GM12878 (cell line): ENCODE data around the gene CSTF2T. TPM values are rescaled to one million over a fixed set of nuclear protein-coding genes. Genes with fewer than 3 reads are reported as not detected.

Source experiments
- ATAC-seq: fragments of 200-7000 bp; cut with Tn5 transposase; 3 replicates; pipeline ENCODE4 v1.9.1; 2020; ENCODE audit warnings: mild to moderate bottlenecking, moderate library complexity
- BruUV-seq: library from RNA; stranded (reverse); fragments of 400-500 nt; replicated peaks from 2 replicates; lab custom pipeline; 2021; lab: Mats Ljungman, UMichigan
- CTCF ChIA-PET: fragments of 300-600 bp; sonication (Branson Sonifier 250); formaldehyde crosslinking; extraction: SDS; loops from one replicate; lab custom pipeline; 2021; ENCODE audit warnings: inconsistent platforms; lab: Yijun Ruan, JAX
- POLR2A ChIA-PET: fragments of 350-600 bp; formaldehyde crosslinking; extraction: SDS; loops from one replicate; lab custom pipeline; 2021; ENCODE audit warnings: inconsistent platforms; lab: Charles Lee
- RAD21 ChIA-PET: fragments of 300-600 bp; sonication (Branson Sonifier 250); formaldehyde crosslinking; loops from one replicate; lab custom pipeline; 2023; ENCODE audit warnings: antibody characterized with exemption; ENCODE audit not compliant: unreplicated experiment; lab: Charles Lee
- SMC1A ChIA-PET: fragments of 300-600 bp; sonication (Branson Sonifier 250); formaldehyde crosslinking; loops from one replicate; lab custom pipeline; 2023; ENCODE audit not compliant: unreplicated experiment, uncharacterized antibody; lab: Charles Lee
- DNase-seq: peaks from one replicate; pipeline ENCODE4 v3.0.0-alpha.2; 2011; ENCODE audit warnings: low read depth, low spot score
- FAIRE-seq: peaks from 3 replicates; lab custom pipeline; 2011; peaks lifted over from hg19 to GRCh38; lab: Jason Lieb, UNC
- H2AFZ ChIP-seq: 2 replicates; pipeline ENCODE4 v1.6.0; 2011; ENCODE audit warnings: low read depth, low read length, control low read depth; ENCODE audit not compliant: control insufficient read depth
- H3K27ac ChIP-seq: 2 replicates; pipeline ENCODE4 v1.5.1; 2011; ENCODE audit warnings: control low read depth; ENCODE audit not compliant: control insufficient read depth, insufficient read depth
- H3K27me3 ChIP-seq, 2 experiments: replicated peaks in 1 of 2; 2 replicates each; pipeline versions ENCODE4 v1.6.0 to v1.6.1; 2011; ENCODE audit warnings: low read length in 1 of 2; ENCODE audit not compliant: control insufficient read depth in 2 of 2, insufficient read depth in 2 of 2
- H3K36me3 ChIP-seq, 2 experiments: 2 replicates each; pipeline ENCODE4 v1.5.1; 2011; ENCODE audit warnings: low read length in 1 of 2; ENCODE audit not compliant: control insufficient read depth in 2 of 2, insufficient read depth in 2 of 2
- H3K4me1 ChIP-seq: 2 replicates; pipeline ENCODE4 v1.6.1; 2011; ENCODE audit warnings: mild to moderate bottlenecking, low read length, moderate library complexity, mixed read lengths; ENCODE audit not compliant: control insufficient read depth, insufficient read depth
- H3K4me2 ChIP-seq: 2 replicates; pipeline ENCODE4 v1.6.0; 2011; ENCODE audit warnings: control low read depth; ENCODE audit not compliant: control insufficient read depth, insufficient read depth
- H3K4me3 ChIP-seq: fragments of 200-600 bp; sonication (generic); 2 replicates; pipeline ENCODE4 v1.5.1; 2016
- H3K79me2 ChIP-seq: 2 replicates; pipeline ENCODE4 v1.6.0; 2011; ENCODE audit warnings: low read length; ENCODE audit not compliant: control insufficient read depth, insufficient read depth
- H3K9ac ChIP-seq: 2 replicates; pipeline ENCODE4 v1.8.0; 2011; ENCODE audit warnings: low read length, control low read depth, mixed read lengths; ENCODE audit not compliant: control insufficient read depth, insufficient read depth
- H3K9me3 ChIP-seq: replicated peaks from 3 replicates; pipeline ENCODE4 v1.5.1; 2011; ENCODE audit warnings: mild to moderate bottlenecking, low read length; ENCODE audit not compliant: control insufficient read depth, insufficient read depth
- H4K20me1 ChIP-seq: 2 replicates; pipeline ENCODE4 v1.6.0; 2011; ENCODE audit not compliant: control insufficient read depth, insufficient read depth
- BCL11A ChIP-seq: IDR thresholded peaks from 2 replicates; pipeline ENCODE4 v1.6.1; 2011; ENCODE audit warnings: low read depth, low read length
- EP300 ChIP-seq, 2 experiments: fragments of 150-350 bp in 1 of 2; IDR thresholded peaks; 2 replicates each; pipeline ENCODE4 v1.6.1; 2011 to 2012; ENCODE audit warnings: low read depth in 2 of 2, low read length in 2 of 2, borderline replicate concordance in 1 of 2, improper control_type of control experiment in 1 of 2, inconsistent platforms in 1 of 2; ENCODE audit not compliant: control insufficient read depth in 1 of 2
- ETV6 ChIP-seq, 2 experiments: fragments of 450-650 bp in 1 of 2; IDR thresholded peaks in 1 of 2; conservative IDR thresholded peaks in 1 of 2; 2 replicates each; pipeline ENCODE4 v1.6.1; 2014; ENCODE audit warnings: antibody characterized with exemption in 1 of 2, borderline replicate concordance in 1 of 2, low read depth in 1 of 2, mild to moderate bottlenecking in 1 of 2, moderate library complexity in 1 of 2
- JUND ChIP-seq: IDR thresholded peaks from 2 replicates; pipeline ENCODE4 v1.6.1; 2012; ENCODE audit warnings: low read depth, mild to moderate bottlenecking, low read length, improper control_type of control experiment, moderate library complexity
- KLF5 ChIP-seq: fragments of 450-650 bp; IDR thresholded peaks from 2 replicates; pipeline ENCODE4 v1.6.1; 2014; ENCODE audit warnings: mild to moderate bottlenecking; ENCODE audit not compliant: partially characterized antibody
- NFXL1 ChIP-seq: fragments of 450-650 bp; IDR thresholded peaks from 2 replicates; pipeline ENCODE4 v1.6.1; 2017; ENCODE audit warnings: antibody characterized with exemption, mild to moderate bottlenecking, borderline replicate concordance
- POLR2A ChIP-seq: IDR thresholded peaks from 2 replicates; pipeline ENCODE4 v1.6.1; 2011; ENCODE audit warnings: low read depth, mild to moderate bottlenecking, low read length
- RAD51 ChIP-seq: fragments of 450-650 bp; IDR thresholded peaks from 2 replicates; pipeline ENCODE4 v1.6.1; 2016; ENCODE audit warnings: moderate library complexity, mild to moderate bottlenecking, inconsistent platforms
- RBBP5 ChIP-seq: fragments of 200-600 bp; sonication (generic); conservative IDR thresholded peaks from 2 replicates; pipeline ENCODE4 v1.6.1; 2016
- SMC3 ChIP-seq: IDR thresholded peaks from 2 replicates; pipeline ENCODE4 v1.6.1; 2011; ENCODE audit warnings: low read length, improper control_type of control experiment, borderline replicate concordance
- SRF ChIP-seq, 2 experiments: IDR thresholded peaks; 2 replicates each; pipeline ENCODE4 v1.6.1; 2011; ENCODE audit warnings: low read depth in 2 of 2, low read length in 2 of 2, mild to moderate bottlenecking in 1 of 2, moderate library complexity in 1 of 2
- TCF7 ChIP-seq: IDR thresholded peaks from 2 replicates; pipeline ENCODE4 v1.6.1; 2014; ENCODE audit warnings: antibody characterized with exemption, borderline replicate concordance
- ZNF622 ChIP-seq: fragments of 450-650 bp; IDR thresholded peaks from 2 replicates; pipeline ENCODE4 v1.6.1; 2017; ENCODE audit warnings: mild to moderate bottlenecking, inconsistent platforms
- WGBS: methylation state at CpG from one replicate; pipeline ENCODE4 v1.1.6; 2016; ENCODE audit warnings: low lambda C conversion rate; ENCODE audit not compliant: insufficient replicate concordance, insufficient coverage; ENCODE audit errors: missing lambda C conversion rate; 5-methylcytosine and 5-hydroxymethylcytosine counted together
- in situ Hi-C: fragments of 300-500 bp; cut with MboI; formaldehyde crosslinking; loops from 9 replicates; pipeline ENCODE4 v1.14.3; 2018; ENCODE audit warnings: mixed read lengths
- intact Hi-C: fragments of 100-400 bp; cut with micrococcal nuclease; formaldehyde crosslinking; loops from one replicate; pipeline ENCODE4 v1.14.2; 2022; ENCODE audit not compliant: unreplicated experiment
- polyA plus RNA-seq, 11 experiments: library from polyadenylated mRNA; depleted of rRNA in 4 of 11; unstranded in 6 of 11; stranded (reverse) in 5 of 11; fragments of >200 nt; fragmentation: Nextera tagmentation in 4 of 11; fragmentation: Illumina TruSeq in 1 of 11; extraction: Ambion mirVana in 4 of 11; extraction: Trizol in 1 of 11; gene quantifications; 1 replicate in 1 of 11; 2 replicates in 10 of 11; pipeline versions ENCODE4 v1.2.1 to v1.2.3, GENCODE V29; 2011 to 2016; ENCODE audit warnings: inconsistent platforms in 2 of 11, missing spikeins in 2 of 11, low read depth in 1 of 11
- total RNA-seq, 4 experiments: library from RNA; depleted of rRNA in 3 of 4; stranded (reverse); fragments of >200 nt in 3 of 4; fragmentation: Illumina TruSeq in 1 of 4; extraction: Trizol in 1 of 4; gene quantifications; 2 replicates each; pipeline versions ENCODE4 v1.2.1 to v1.2.3, GENCODE V29; 2013 to 2021
- TF ChIP-seq, protein P1 (sequence below): fragments of 450-650 bp; formaldehyde crosslinking; IDR thresholded peaks from 2 replicates; pipeline ENCODE4 v1.5.0; 2022; ENCODE audit warnings: mild to moderate bottlenecking, missing genetic modification characterization

CSTF2T gene
- total and polyA plus RNA-seq, 10 of the 15 experiments (the other 5 are each of a cell fraction or from before 2014, with no cell fraction given), result 6.8 to 23.8 (median 14.3) TPM

GRCh38 chr10:51696251-51696650, 3.1 kb downstream of the CSTF2T start:
- ChIA-PET RAD21 (no interaction called here), CTCF (no interaction called here), SMC1A (interaction anchor here (0.8 kb wide), 1 partner anchor 14 kb away, joined by 4 read pairs; no protein-coding TSS in a partner anchor), POLR2A (no interaction called here)
- Histone ChIP-seq H3K9ac (no peak overlapping the region), H4K20me1 (no peaks in the 10 kb centered on the region), H3K27ac (no peak overlapping the region), H3K4me3 (0 out of 2 replicates have a peak overlapping the region, but pooled peaks have one; percentile 2), H3K9me3 (no peaks in the 10 kb centered on the region), H3K79me2 (peaks cover 21% of the 10 kb centered on the region), H3K27me3 (no peaks in the 10 kb centered on the region), H3K4me1 (peaks cover 6% of the 10 kb centered on the region; the same call in 1 of the 2 replicates), H3K4me2 (no peak overlapping the region), H3K36me3 (no peaks in the 10 kb centered on the region; a peak in 1 of 4 replicates), H2AFZ (no peak overlapping the region)
- in situ Hi-C loops (loop anchor here (10.0 kb wide), 1 partner anchor 1041 kb away; no protein-coding TSS in a partner anchor), intact Hi-C loops (no loop called here)
- TF ChIP-seq NFXL1 (no peak), BCL11A (no peak), RAD51 (no peak), KLF5 (no peak), SRF (IDR thresholded peaks at IDR 0.05; ENCODE audit: low read depth in 2 of 2, low read length in 2 of 2) (no peak), ZNF622 (no peak), ETV6 (conservative IDR thresholded peaks at IDR 0.05 in 1 of 2, IDR thresholded peaks at IDR 0.05 in 1 of 2; ENCODE audit: borderline replicate concordance in 1 of 2, low read depth in 1 of 2) (no peak), JUND (no peak), RBBP5 (no peak), POLR2A (no peak), SMC3 (no peak), EP300 (IDR thresholded peaks at IDR 0.05; ENCODE audit: borderline replicate concordance in 1 of 2, control insufficient read depth in 1 of 2, low read depth in 2 of 2, low read length in 2 of 2) (no peak), TCF7 (no peak)
- TF ChIP-seq, protein P1, sequence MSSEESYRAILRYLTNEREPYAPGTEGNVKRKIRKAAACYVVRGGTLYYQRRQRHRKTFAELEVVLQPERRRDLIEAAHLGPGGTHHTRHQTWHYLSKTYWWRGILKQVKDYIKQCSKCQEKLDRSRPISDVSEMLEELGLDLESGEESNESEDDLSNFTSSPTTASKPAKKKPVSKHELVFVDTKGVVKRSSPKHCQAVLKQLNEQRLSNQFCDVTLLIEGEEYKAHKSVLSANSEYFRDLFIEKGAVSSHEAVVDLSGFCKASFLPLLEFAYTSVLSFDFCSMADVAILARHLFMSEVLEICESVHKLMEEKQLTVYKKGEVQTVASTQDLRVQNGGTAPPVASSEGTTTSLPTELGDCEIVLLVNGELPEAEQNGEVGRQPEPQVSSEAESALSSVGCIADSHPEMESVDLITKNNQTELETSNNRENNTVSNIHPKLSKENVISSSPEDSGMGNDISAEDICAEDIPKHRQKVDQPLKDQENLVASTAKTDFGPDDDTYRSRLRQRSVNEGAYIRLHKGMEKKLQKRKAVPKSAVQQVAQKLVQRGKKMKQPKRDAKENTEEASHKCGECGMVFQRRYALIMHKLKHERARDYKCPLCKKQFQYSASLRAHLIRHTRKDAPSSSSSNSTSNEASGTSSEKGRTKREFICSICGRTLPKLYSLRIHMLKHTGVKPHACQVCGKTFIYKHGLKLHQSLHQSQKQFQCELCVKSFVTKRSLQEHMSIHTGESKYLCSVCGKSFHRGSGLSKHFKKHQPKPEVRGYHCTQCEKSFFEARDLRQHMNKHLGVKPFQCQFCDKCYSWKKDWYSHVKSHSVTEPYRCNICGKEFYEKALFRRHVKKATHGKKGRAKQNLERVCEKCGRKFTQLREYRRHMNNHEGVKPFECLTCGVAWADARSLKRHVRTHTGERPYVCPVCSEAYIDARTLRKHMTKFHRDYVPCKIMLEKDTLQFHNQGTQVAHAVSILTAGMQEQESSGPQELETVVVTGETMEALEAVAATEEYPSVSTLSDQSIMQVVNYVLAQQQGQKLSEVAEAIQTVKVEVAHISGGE (CRISPR knock-in tag), result no peak
- ATAC-seq (no peak), FAIRE-seq (no peak), DNase-seq (no peak)
- whole genome bisulfite sequencing, result 100% methylated on average over 1 of the region's 1 CpG
- BruUV-seq, result no TSS peak
